Inferior parietal cortex (tissue), 1 donor: ENCODE measurements around the gene TCEA3.
"Not testable (repeated sequence)": the region's sequence is repeated elsewhere in the genome, so short reads cannot be mapped to it uniquely, and the experiment has no call there.

ENCODE experiments used
- DNase-seq: peaks from one replicate; pipeline ENCODE4 v3.0.0-alpha.2; 2016; ENCODE audit errors: extremely low spot score

TCEA3 gene

GRCh38 chr1:23392125-23392855 is 32.3 kb downstream of the TCEA3 start:
- no peak for DNase-seq

- no peak for DNase-seq
Measured at GRCh38 chr1:23389837-23390321, 34.7 kb downstream of the TCEA3 start.

GRCh38 chr1:23387494-23387893 is 37.1 kb downstream of the TCEA3 start:
- DNase-seq = no peak

- DNase-seq = no peak
Measured at GRCh38 chr1:23385119-23385621, 39.4 kb downstream of the TCEA3 start.

GRCh38 chr1:23384312-23385058 is 40.1 kb downstream of the TCEA3 start:
- DNase-seq = no peak

GRCh38 chr1:23383577-23384311 is 40.8 kb downstream of the TCEA3 start:
- no peak for DNase-seq

GRCh38 chr1:23381233-23381885 is 43.2 kb downstream of the TCEA3 start:
- DNase-seq = no peak

GRCh38 chr1:23380719-23381118 is 43.8 kb downstream of the TCEA3 start:
- DNase-seq = no peak

GRCh38 chr1:23380236-23380635 is 44.3 kb downstream of the TCEA3 start:
- DNase-seq = not testable (repeated sequence)

GRCh38 chr1:23376890-23377811 is 47.4 kb downstream of the TCEA3 start:
- DNase-seq = no peak

GRCh38 chr1:23374079-23374735 is 50.3 kb downstream of the TCEA3 start:
- DNase-seq = not testable (repeated sequence)

GRCh38 chr1:23371987-23372880 is 52.3 kb downstream of the TCEA3 start:
- no peak for DNase-seq

- no peak for DNase-seq
Measured at GRCh38 chr1:23370709-23371584, 53.6 kb downstream of the TCEA3 start.

GRCh38 chr1:23370330-23370708 is 54.2 kb downstream of the TCEA3 start:
- no peak for DNase-seq

- DNase-seq = peak; percentile 76
Measured at GRCh38 chr1:23369335-23370013, 55.1 kb downstream of the TCEA3 start, which contains the start of gene ZNF436. Gene ZNF436 (minus strand): TSS chr1:23369836. CDS start chr1:23368005, 1,831 bp downstream.

- peak; percentile 93 for DNase-seq
Measured at GRCh38 chr1:23368562-23369334, 55.8 kb downstream of the TCEA3 start.
